Fibroblast of peridontal ligament (primary cell): Measurements from ENCODE around the gene TMEM214.

Source experiments
- DNase-seq: peaks from one replicate; pipeline ENCODE4 v3.0.0-alpha.2; 2010; ENCODE audit errors: extremely low read depth

TMEM214 gene

DNA sequence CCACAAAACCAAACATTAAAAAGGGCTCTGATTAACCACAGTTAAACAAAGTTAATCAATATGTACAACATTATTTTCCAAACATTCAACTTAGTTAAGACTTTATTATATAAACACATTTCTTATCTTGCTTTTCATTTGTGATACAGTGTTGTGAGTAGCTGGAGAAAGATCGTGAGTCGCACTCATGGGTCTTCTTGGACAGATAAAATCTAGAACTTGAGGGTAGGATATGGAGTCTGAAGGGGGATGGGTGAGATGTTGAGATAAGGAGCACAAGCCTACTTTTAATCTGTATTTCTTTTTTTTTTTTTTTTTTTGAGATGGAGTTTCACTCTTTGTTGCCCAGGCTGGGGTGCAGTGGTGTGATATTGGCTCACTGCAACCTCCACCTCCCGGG is 22.6 kb upstream of the TMEM214 start:
- no peak for DNase-seq

GRCh38 chr2:27013738-27014137 is 19.0 kb upstream of the TMEM214 start:
- no peak for DNase-seq

DNA sequence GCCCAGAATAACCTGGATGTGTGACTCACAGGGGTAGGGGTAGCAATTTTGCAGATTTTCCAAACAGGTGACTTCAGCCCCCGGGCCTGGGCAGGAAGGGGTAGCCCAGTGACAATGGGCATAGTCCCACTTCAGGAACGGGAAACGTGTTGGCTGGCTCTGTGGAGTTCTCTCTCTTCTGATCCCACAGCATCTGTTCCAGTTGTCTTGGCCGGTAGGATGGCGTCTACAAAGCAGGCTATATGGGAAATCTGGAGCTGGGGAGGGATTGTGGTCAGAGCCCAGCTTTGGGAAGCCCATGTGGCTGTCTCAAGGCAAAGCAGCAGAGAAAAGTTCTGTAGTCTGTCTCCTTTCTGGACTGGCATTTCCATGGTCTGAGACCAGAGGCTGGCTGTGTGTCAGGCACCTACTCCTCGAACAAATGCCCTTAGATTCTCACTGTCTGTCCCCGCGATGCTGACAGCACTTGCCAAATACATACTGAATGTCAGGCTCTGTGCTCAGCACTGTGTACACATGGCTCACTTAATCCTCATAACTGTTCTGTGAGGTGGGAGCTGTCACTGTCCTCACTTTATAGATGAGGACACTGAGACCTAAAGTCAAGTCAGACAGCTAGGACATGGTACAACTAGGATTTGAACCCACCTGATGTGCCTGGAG is 17.9 kb upstream of the TMEM214 start:
- DNase-seq = no peak

DNA sequence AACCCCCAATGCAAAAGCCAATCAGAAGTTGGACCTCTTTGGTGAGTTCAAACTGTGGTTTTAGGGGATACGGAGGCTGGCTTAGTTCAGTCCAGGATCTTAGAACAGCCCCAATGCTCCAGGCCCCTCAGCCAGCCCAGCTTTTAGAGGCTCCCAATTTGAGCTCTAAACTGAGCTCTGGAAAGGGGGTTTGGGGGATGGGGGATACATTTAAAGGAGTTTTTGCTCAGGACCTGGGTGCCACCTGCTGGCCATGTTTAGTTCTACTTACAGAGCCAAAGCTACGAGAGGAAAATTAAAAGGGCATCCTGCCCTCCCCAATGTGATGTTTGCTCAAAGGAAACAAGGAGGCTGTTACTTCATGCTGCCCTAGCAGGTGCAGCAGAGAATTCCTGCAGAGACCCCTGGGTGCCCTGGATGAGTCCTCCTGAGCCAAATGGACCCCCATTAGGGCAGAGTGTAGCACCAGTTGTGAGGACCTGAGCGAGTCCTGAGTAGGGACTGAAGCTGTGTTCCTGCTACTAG is 15.9 kb upstream of the TMEM214 start:
- peak; percentile 82 for DNase-seq

- no peak for DNase-seq
These were observed 14.6 kb upstream of the TMEM214 start for GRCh38 chr2:27018142-27018541.

DNA sequence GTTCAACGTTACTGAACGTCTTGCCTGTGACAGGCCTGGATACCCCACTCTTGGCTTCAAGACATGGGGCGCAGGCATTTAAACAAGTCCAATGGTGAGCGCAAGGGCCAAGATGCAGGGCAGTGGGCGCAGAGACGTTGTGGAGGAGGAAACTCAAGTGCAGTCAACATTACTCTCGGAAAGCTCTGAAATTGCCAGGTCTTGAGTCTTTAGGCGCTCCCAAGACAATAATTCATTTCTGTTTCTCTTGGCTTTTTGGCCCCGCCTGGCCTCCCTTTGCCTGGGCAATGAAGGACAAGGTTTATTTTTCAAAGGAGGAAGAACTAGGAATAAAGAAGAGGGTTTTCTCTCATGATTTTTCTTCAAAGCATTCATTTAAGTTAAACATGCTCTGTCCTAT is 13.3 kb upstream of the TMEM214 start:
- no peak for DNase-seq

DNA sequence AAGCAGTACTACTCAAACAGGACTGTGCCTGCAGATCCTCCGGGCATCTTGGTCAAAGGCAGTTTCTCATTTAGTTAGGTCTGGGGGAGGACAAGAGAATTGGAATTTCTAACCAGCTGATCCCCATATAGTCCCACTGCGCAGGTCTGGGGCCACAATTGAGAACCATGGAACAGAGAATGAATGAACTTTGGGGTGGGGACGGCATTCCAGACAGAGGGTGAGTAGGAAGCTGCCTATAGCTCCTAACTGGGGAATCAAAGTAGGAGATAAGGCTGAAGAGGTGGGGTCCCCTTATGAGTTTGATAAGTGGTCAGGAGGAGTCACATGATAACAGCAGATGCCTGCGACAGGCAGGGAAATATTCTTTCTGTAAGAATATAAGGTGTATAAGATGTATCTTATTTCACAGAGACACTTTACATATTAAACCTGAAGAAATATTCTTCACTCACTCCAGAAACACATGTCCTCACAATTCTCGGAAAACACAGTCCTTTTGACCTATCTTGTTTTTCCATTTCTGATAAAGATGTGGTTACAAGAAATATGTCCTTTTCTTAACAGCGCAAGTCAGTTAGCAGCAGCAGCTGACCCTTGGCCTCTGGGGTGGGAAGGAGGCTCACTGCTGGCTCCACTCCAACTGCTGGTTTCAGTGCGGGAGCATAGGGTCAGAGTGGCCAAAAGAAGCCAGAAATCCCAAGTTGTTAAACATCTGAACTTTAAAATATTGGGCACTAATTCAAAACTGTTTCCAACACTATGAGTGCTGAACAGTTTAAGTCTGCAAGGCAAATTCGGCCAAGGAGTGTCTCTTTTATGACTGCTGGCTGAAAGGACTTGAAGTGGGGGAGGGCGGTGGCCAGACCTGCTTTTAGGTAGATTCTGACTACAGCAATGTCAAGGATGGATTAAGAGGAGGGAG is 12.6 kb upstream of the TMEM214 start:
- peak; percentile 19 for DNase-seq

DNA sequence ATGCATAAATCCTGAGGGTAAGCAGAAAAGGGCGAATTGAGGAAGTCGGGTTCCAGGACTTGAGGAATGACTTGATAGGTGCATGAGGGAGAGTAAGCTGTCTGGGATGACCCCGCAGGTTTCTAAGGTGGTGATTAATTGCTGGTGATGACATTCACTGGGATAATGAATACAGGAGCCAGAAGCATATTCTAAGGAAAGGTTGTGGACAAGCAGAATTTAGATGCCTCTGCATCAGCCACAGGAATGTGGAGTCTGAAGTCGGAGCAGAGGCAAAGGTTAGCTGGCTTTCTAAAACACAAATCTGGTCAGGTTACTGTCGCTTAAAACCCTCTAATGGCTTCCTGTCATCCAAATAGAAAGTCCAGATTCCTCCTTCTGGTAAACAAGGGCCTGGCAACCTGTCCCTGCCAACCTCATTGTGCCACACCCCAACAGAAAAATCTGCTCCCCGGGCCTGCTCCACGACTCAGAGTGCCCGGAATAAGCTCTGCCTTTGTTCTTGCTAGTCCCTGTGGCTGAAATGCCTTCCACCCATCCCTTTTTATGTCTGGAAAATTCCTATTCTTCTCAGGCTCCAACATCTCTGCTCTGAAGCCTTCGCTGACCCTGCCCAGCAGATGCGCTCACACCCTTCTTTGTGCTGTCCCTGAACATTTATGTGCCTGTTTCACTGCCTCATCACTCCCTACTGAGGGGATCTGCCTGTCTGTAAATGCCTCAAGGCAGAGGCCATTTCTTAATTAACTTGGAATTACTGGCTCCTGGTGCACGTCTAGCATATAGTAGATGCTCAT is 11.3 kb upstream of the TMEM214 start:
- no peak for DNase-seq

- no peak for DNase-seq
These were observed 9.0 kb upstream of the TMEM214 start for GRCh38 chr2:27023740-27024139.

DNA sequence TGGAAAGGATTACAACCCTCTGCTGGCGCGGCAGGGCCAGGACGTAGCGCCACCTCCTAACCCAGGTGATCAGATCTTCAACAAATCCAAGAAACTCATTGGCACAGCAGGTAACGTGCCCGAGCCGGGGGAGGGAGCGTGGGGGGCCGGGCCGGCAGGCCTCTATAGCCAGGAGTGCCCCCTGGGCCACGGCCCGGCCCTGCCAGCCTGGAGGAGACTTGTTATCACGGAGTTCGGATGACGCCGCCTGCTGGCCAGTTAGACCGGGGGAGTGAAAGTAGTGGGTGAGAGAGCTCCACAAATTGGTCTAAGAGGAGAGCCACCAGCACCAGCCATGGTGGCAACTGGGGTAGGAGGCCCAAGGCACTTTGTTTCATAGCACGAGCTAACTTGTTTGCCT is 8.6 kb upstream of the TMEM214 start:
- DNase-seq = no peak

- no peak for DNase-seq
These were observed 8.0 kb upstream of the TMEM214 start for GRCh38 chr2:27024812-27025211.

- no peak for DNase-seq
These were observed 7.4 kb upstream of the TMEM214 start for GRCh38 chr2:27025281-27025800.

DNA sequence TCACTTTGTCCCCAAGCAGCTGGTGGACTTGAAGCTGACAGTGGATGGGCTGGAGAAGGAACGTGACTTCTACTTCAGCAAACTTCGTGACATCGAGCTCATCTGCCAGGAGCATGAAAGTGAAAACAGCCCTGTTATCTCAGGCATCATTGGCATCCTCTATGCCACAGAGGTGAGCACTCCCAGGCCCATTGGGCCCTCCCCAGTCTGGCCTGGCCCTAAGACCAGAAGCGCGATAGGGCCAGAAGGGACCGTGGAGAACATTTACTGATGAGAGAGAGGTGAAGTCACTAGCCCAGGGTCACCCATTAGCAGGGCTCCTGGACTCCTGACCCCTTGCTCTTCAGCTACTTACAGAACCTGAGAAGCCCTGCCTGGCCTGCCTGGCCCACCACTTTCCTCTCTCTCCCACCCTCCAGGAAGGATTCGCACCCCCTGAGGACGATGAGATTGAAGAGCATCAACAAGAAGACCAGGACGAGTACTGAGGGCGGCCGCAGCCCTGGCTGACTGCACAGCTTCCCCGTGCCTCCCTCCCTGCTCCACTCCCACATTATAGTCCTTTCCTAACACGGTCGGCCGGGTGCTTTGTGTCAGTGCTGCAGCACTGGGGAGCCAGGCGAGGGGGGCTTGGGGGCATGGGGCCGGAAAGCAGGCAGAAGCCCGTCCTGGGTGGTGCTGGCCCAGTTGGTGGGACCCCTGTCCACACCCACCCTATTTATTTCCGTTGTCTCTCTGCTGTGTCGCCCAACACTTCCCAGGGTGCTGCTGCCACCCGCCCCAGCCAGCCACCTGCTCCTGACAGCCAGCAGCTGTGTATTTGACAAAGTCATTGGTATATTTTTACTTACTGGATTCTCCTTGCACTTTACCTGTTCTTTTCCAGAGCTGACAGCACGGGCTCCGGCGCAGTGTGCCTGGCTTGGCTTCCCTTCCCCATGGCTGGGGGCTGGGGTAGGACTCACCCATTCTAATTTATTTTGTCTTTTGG is 6.6 kb upstream of the TMEM214 start:
- no peak for DNase-seq

GRCh38 chr2:27027211-27027651 is 5.5 kb upstream of the TMEM214 start:
- no peak for DNase-seq

- no peak for DNase-seq
These were observed 3.7 kb upstream of the TMEM214 start for GRCh38 chr2:27029051-27029450.

GRCh38 chr2:27033253-27033852 is 588 bp downstream of the TMEM214 start:
- DNase-seq = no peak

DNA sequence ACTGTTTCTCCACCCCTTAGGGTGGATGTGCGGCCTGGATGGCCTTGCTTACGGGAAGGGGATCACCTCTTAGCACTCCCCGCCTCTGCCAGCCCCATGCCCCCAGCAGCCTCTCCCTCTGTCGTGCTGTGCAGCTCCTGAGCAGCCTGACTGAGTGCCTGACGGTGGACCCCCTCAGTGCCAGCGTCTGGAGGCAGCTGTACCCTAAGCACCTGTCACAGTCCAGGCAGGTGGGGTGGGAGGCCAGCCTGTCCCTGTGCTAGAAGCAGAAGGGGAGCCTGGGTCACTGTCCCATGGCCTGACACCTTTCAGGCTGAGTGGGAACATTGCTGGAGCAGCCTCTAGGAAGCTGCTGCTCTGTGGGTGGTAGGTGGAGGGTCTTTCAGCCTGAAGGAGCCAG is 5.2 kb downstream of the TMEM214 start:
- no peak for DNase-seq

DNA sequence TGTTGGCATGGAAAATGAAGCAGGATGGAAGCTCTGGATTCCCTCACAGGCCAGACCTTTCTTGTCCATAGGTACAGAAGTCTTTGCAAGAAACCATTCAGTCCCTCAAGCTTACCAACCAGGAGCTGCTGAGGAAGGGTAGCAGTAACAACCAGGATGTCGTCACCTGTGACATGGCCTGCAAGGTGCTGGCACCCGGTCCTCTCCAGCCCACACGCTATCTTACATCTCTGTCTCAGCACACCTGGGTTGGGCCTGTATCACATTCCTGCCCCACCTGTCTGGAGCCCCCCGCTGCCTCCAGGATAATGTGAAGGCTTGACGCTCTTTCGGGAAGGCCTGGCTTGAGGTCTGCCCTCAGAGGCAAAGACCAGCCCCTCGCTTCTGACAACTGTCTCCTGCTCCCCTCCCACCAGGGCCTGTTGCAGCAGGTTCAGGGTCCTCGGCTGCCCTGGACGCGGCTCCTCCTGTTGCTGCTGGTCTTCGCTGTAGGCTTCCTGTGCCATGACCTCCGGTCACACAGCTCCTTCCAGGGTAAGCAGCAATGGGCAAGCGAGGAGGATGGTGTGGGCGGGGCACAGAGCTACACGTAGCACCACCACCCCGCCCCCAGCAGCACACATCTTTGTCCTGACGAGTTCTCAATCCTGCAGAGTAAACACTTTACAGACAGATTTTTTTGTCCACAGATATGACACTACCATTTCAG is 6.0 kb downstream of the TMEM214 start:
- no peak for DNase-seq

GRCh38 chr2:27039426-27039825 is 6.7 kb downstream of the TMEM214 start:
- no peak for DNase-seq

- DNase-seq = no peak
These were observed 7.1 kb downstream of the TMEM214 start for GRCh38 chr2:27039871-27040270.
